IMR-90 (cell line): ENCODE data around the gene PRKCA. TPM values are rescaled to one million over a fixed set of nuclear protein-coding genes. Genes with fewer than 3 reads are reported as not detected.

Experiments
- ATAC-seq: fragments of 200-7000 bp; cut with Tn5 transposase; 2 replicates; pipeline ENCODE4 v1.9.1; 2020; ENCODE audit warnings: low read depth, mild to moderate bottlenecking, moderate library complexity
- BruUV-seq: library from RNA; stranded (reverse); fragments of 400-500 nt; replicated peaks from 2 replicates; lab custom pipeline; 2021; lab: Mats Ljungman, UMichigan
- CTCF ChIA-PET: fragments of 300-600 bp; formaldehyde crosslinking; extraction: SDS; loops from one replicate; lab custom pipeline; 2021; ENCODE audit warnings: antibody characterized with exemption; lab: Yijun Ruan, JAX
- POLR2A ChIA-PET: fragments of 300-600 bp; sonication (Branson Sonifier 250); formaldehyde crosslinking; loops from one replicate; lab custom pipeline; 2022; ENCODE audit warnings: antibody characterized with exemption; ENCODE audit not compliant: unreplicated experiment; lab: Charles Lee
- DNase-seq: peaks from one replicate; pipeline ENCODE4 v3.0.0; 2013
- H2AFZ ChIP-seq: replicated peaks from 2 replicates; pipeline ENCODE3; 2013; ENCODE audit warnings: low read length, mild to moderate bottlenecking; ENCODE audit not compliant: poor library complexity
- H2AK5ac ChIP-seq: 2 replicates; pipeline ENCODE4 v1.6.1; 2013; ENCODE audit warnings: low read depth, low read length, inconsistent platforms
- H2AK9ac ChIP-seq: replicated peaks from 2 replicates; pipeline ENCODE3; 2013; ENCODE audit warnings: mild to moderate bottlenecking, low read depth, low read length, moderate library complexity; ENCODE audit not compliant: poor library complexity
- H2BK120ac ChIP-seq: 2 replicates; pipeline ENCODE4 v1.6.1; 2013; ENCODE audit warnings: low read depth, low read length, inconsistent platforms
- H2BK15ac ChIP-seq: 3 replicates; pipeline ENCODE4 v1.6.1; 2013; ENCODE audit warnings: low read depth, low read length, inconsistent platforms
- H2BK20ac ChIP-seq: 2 replicates; pipeline ENCODE4 v1.6.1; 2013; ENCODE audit warnings: low read depth, mild to moderate bottlenecking, inconsistent platforms, low read length, moderate library complexity
- H2BK5ac ChIP-seq: 2 replicates; pipeline ENCODE4 v1.6.1; 2013; ENCODE audit warnings: mild to moderate bottlenecking, low read depth, low read length, inconsistent platforms; ENCODE audit not compliant: poor library complexity, severe bottlenecking
- H3K14ac ChIP-seq: replicated peaks from 2 replicates; pipeline ENCODE4 v1.6.1; 2013; ENCODE audit warnings: low read depth, low read length, inconsistent platforms
- H3K18ac ChIP-seq: 2 replicates; pipeline ENCODE4 v1.6.1; 2013; ENCODE audit warnings: low read depth, low read length, control low read depth
- H3K23ac ChIP-seq: 2 replicates; pipeline ENCODE4 v1.6.1; 2013; ENCODE audit warnings: low read depth, low read length, inconsistent platforms
- H3K27ac ChIP-seq: 2 replicates; pipeline ENCODE4 v1.5.1; 2013; ENCODE audit warnings: mild to moderate bottlenecking, control low read depth, low read length; ENCODE audit not compliant: insufficient read depth
- H3K27me3 ChIP-seq: 2 replicates; pipeline ENCODE4 v1.6.1; 2013; ENCODE audit warnings: low read length; ENCODE audit not compliant: control insufficient read depth, insufficient read depth
- H3K36me3 ChIP-seq: 2 replicates; pipeline ENCODE4 v1.6.1; 2013; ENCODE audit warnings: low read length, mixed read lengths; ENCODE audit not compliant: control insufficient read depth, insufficient read depth
- H3K4ac ChIP-seq: 2 replicates; pipeline ENCODE4 v1.6.1; 2013; ENCODE audit warnings: low read depth, low read length, inconsistent platforms
- H3K4me1 ChIP-seq: 2 replicates; pipeline ENCODE4 v1.6.1; 2013; ENCODE audit warnings: low read length, mixed read lengths; ENCODE audit not compliant: control insufficient read depth, insufficient read depth
- H3K4me2 ChIP-seq: 2 replicates; pipeline ENCODE4 v1.6.1; 2013; ENCODE audit warnings: low read depth, mild to moderate bottlenecking, control low read depth, low read length, moderate library complexity
- H3K4me3 ChIP-seq: 2 replicates; pipeline ENCODE4 v1.5.1; 2013; ENCODE audit warnings: low read depth, mild to moderate bottlenecking, control low read depth, low read length, moderate library complexity; ENCODE audit not compliant: insufficient read depth
- H3K56ac ChIP-seq: 2 replicates; pipeline ENCODE4 v1.6.1; 2013; ENCODE audit warnings: low read length, inconsistent platforms; ENCODE audit not compliant: insufficient read depth; ENCODE audit errors: extremely low read depth
- H3K79me1 ChIP-seq, 2 experiments: 2 replicates each; pipeline ENCODE4 v1.6.1; 2013; ENCODE audit warnings: low read length in 2 of 2, inconsistent platforms in 1 of 2, low read depth in 1 of 2
- H3K9ac ChIP-seq: 2 replicates; pipeline ENCODE4 v1.6.1; 2013; ENCODE audit warnings: low read depth, low read length, control low read depth
- H3K9me1 ChIP-seq: 2 replicates; pipeline ENCODE4 v1.6.1; 2013; ENCODE audit warnings: low read length, inconsistent platforms; ENCODE audit not compliant: insufficient read depth
- H3K9me3 ChIP-seq: 2 replicates; pipeline ENCODE4 v1.6.1; 2013; ENCODE audit warnings: low read length; ENCODE audit not compliant: control insufficient read depth, insufficient read depth
- H4K20me1 ChIP-seq: 2 replicates; pipeline ENCODE4 v1.6.1; 2013; ENCODE audit warnings: low read length, inconsistent platforms; ENCODE audit not compliant: insufficient read depth
- H4K5ac ChIP-seq: 2 replicates; pipeline ENCODE4 v1.6.1; 2013; ENCODE audit warnings: mild to moderate bottlenecking, low read depth, low read length, control low read depth
- H4K8ac ChIP-seq, 2 experiments: 2 replicates each; pipeline ENCODE4 v1.6.1; 2013; ENCODE audit warnings: low read depth in 2 of 2, low read length in 2 of 2, control low read depth in 1 of 2, inconsistent platforms in 1 of 2
- H4K91ac ChIP-seq: 2 replicates; pipeline ENCODE4 v1.6.1; 2013; ENCODE audit warnings: low read depth, low read length, inconsistent platforms; ENCODE audit not compliant: insufficient read depth
- CHD1 ChIP-seq: IDR thresholded peaks from 2 replicates; pipeline ENCODE4 v1.6.1; 2012; ENCODE audit warnings: low read depth, low read length, improper control_type of control experiment
- CTCF ChIP-seq: conservative IDR thresholded peaks from 2 replicates; pipeline ENCODE4 v1.5.1; 2012; ENCODE audit warnings: mild to moderate bottlenecking, low read depth, low read length, improper control_type of control experiment
- ELK1 ChIP-seq: fragments of 150-350 bp; IDR thresholded peaks from 2 replicates; pipeline ENCODE4 v1.6.1; 2016; ENCODE audit warnings: low read depth, mild to moderate bottlenecking, low read length, moderate library complexity, borderline replicate concordance
- FOS ChIP-seq: fragments of 150-350 bp; IDR thresholded peaks from 2 replicates; pipeline ENCODE4 v1.6.1; 2016; ENCODE audit warnings: low read depth, low read length
- MAFK ChIP-seq: IDR thresholded peaks from 2 replicates; pipeline ENCODE4 v1.6.1; 2012; ENCODE audit warnings: low read depth, low read length, improper control_type of control experiment
- NFE2L2 ChIP-seq: fragments of 150-350 bp; IDR thresholded peaks from 2 replicates; pipeline ENCODE4 v1.6.1; 2016; ENCODE audit warnings: low read depth, mild to moderate bottlenecking, low read length
- RCOR1 ChIP-seq: IDR thresholded peaks from 2 replicates; pipeline ENCODE4 v1.6.1; 2012; ENCODE audit warnings: mild to moderate bottlenecking, low read length, improper control_type of control experiment; ENCODE audit not compliant: insufficient replicate concordance
- SMC3 ChIP-seq: fragments of 150-350 bp; IDR thresholded peaks from 2 replicates; pipeline ENCODE4 v1.6.1; 2016; ENCODE audit warnings: low read depth, mild to moderate bottlenecking, antibody characterized with exemption, low read length, moderate library complexity
- WGBS, 2 experiments: methylation state at CpG; one replicate each; pipeline versions ENCODE4 v1.1.5 to v1.1.7; 2013; ENCODE audit warnings: missing lambda C conversion rate in 2 of 2; ENCODE audit not compliant: insufficient read length in 1 of 2; ENCODE audit errors: extremely low coverage in 2 of 2; 5-methylcytosine and 5-hydroxymethylcytosine counted together
- dilution Hi-C: fragments of 300-500 bp; cut with HindIII; formaldehyde crosslinking; loops from one replicate; pipeline ENCODE4 v1.14.3; 2018; ENCODE audit warnings: low sequenced_read_pairs; ENCODE audit not compliant: unreplicated experiment
- in situ Hi-C: fragments of 300-500 bp; cut with MboI; formaldehyde crosslinking; loops from 3 replicates; pipeline ENCODE4 v1.14.3; 2019; ENCODE audit warnings: low sequenced_read_pairs, inconsistent platforms, mixed read lengths
- intact Hi-C: fragments of 100-400 bp; cut with micrococcal nuclease; formaldehyde crosslinking; loops from 2 replicates; pipeline ENCODE4 v1.10.0; 2022
- polyA plus RNA-seq, 3 experiments: library from polyadenylated mRNA; depleted of rRNA; stranded (reverse); fragments of >200 nt; gene quantifications; 2 replicates each; pipeline ENCODE4 v1.2.3, GENCODE V29; 2012; ENCODE audit warnings: low replicate concordance in 1 of 3
- total RNA-seq: library from RNA; depleted of rRNA; stranded (reverse); fragments of >200 nt; gene quantifications from 2 replicates; pipeline ENCODE4 v1.2.3, GENCODE V29; 2012

PRKCA gene
- total and polyA plus RNA-seq, 2 of the 4 experiments (the other 2 are of a cell fraction), result 31.0 to 46.0 TPM

GRCh38 chr17:66748578-66748977 is 446.2 kb downstream of the PRKCA start:
- no peak overlapping the region for H3K4me2 ChIP-seq
- no peak overlapping the region for H4K5ac ChIP-seq
- no peak overlapping the region for H2AFZ ChIP-seq
- H2BK120ac ChIP-seq, result no peak overlapping the region
- H4K8ac ChIP-seq, result no peak overlapping the region
- no peak overlapping the region for H3K56ac ChIP-seq
- dilution Hi-C loops (no loop called here), in situ Hi-C loops (no loop called here), intact Hi-C loops (no loop called here)
- H2BK5ac ChIP-seq, result no peak overlapping the region
- no peaks in the 10 kb centered on the region for H3K4me1 ChIP-seq
- DNase-seq (no peak), ATAC-seq (no peak)
- H3K36me3 ChIP-seq, result peaks cover 38% of the 10 kb centered on the region
- WGBS, 2 experiments, result 100% methylated on average over 2 of the region's 8 CpGs; no CpG with 5 or more reads in 1 of the 2 experiments
- no peak overlapping the region for H3K9ac ChIP-seq
- H2AK9ac ChIP-seq, result no peak overlapping the region
- H3K79me1 ChIP-seq, result peaks cover 0 to 9% of the 10 kb centered on the region in 2 experiments; a peak in 2 of 4 replicates
- H3K4me3 ChIP-seq, result no peak overlapping the region
- H3K27me3 ChIP-seq, result no peaks in the 10 kb centered on the region
- CTCF ChIA-PET, result interaction anchor here (1.0 kb wide), 1 partner anchor 11 kb away, joined by 3 read pairs; no protein-coding TSS in a partner anchor
- POLR2A ChIA-PET, result no interaction called here
- H3K14ac ChIP-seq, result no peak overlapping the region
- no peak overlapping the region for H3K4ac ChIP-seq
- H2BK15ac ChIP-seq, result no peak overlapping the region
- H4K20me1 ChIP-seq, result no peaks in the 10 kb centered on the region
- 0 out of 2 replicates have a peak overlapping the region, but pooled peaks have one; percentile 6 for H2AK5ac ChIP-seq
- no TSS peak for BruUV-seq
- no peaks in the 10 kb centered on the region for H3K9me3 ChIP-seq
- TF ChIP-seq CHD1 (no peak), RCOR1 (no peak), MAFK (no peak), CTCF (no peak), NFE2L2 (no peak), ELK1 (no peak), SMC3 (no peak), FOS (no peak)
- no peak overlapping the region for H4K91ac ChIP-seq
- H3K9me1 ChIP-seq, result peaks cover 7% of the 10 kb centered on the region; the same call in 1 of the 2 replicates
- H3K23ac ChIP-seq, result no peak overlapping the region
- H3K18ac ChIP-seq, result no peak overlapping the region
- H2BK20ac ChIP-seq, result no peak overlapping the region
- H3K27ac ChIP-seq, result no peak overlapping the region
